DND-41 (cell line): ENCODE data around the gene SERTAD2.

Source experiments
- ATAC-seq: fragments of 200-7000 bp; cut with Tn5 transposase; 3 replicates; pipeline ENCODE4 v1.9.1; 2021; ENCODE audit warnings: low read depth; ENCODE audit not compliant: insufficient read depth
- DNase-seq: peaks from one replicate; pipeline ENCODE4 v3.0.0-alpha.2; 2020
- H2AFZ ChIP-seq: 2 replicates; pipeline ENCODE4 v1.6.0; 2012; ENCODE audit warnings: low read depth, low read length
- H3K27ac ChIP-seq: 2 replicates; pipeline ENCODE4 v1.5.1; 2012; ENCODE audit warnings: low read length, inconsistent platforms
- H3K27me3 ChIP-seq: fragments of 200-600 bp; sonication (generic); 2 replicates; pipeline ENCODE4 v1.6.0; 2012; ENCODE audit warnings: low read length, mild to moderate bottlenecking, inconsistent platforms; ENCODE audit not compliant: insufficient read depth, poor library complexity
- H3K36me3 ChIP-seq: 2 replicates; pipeline ENCODE4 v1.5.1; 2012; ENCODE audit warnings: low read length, inconsistent platforms; ENCODE audit not compliant: insufficient read depth
- H3K4me1 ChIP-seq: 2 replicates; pipeline ENCODE4 v1.5.1; 2012; ENCODE audit warnings: mild to moderate bottlenecking, low read length; ENCODE audit not compliant: insufficient read depth
- H3K4me2 ChIP-seq: 2 replicates; pipeline ENCODE4 v1.6.0; 2012; ENCODE audit warnings: mild to moderate bottlenecking, moderate library complexity, low read length, inconsistent platforms; ENCODE audit not compliant: insufficient read depth
- H3K4me3 ChIP-seq, 2 experiments: fragments of 200-600 bp in 1 of 2; shearing (Covaris generic) in 1 of 2; 2 replicates each; pipeline ENCODE4 v1.5.1; 2012 to 2016; ENCODE audit warnings: inconsistent platforms in 2 of 2, low read length in 2 of 2, mild to moderate bottlenecking in 2 of 2, low read depth in 1 of 2, moderate library complexity in 1 of 2
- H3K79me2 ChIP-seq: 2 replicates; pipeline ENCODE4 v1.6.0; 2012; ENCODE audit warnings: low read length, inconsistent platforms; ENCODE audit not compliant: insufficient read depth
- H3K9ac ChIP-seq: 2 replicates; pipeline ENCODE4 v1.6.0; 2012; ENCODE audit warnings: low read depth, mild to moderate bottlenecking, inconsistent platforms, low read length, moderate library complexity
- H3K9me3 ChIP-seq: 2 replicates; pipeline ENCODE4 v1.5.1; 2012; ENCODE audit warnings: low read length, moderate library complexity, mild to moderate bottlenecking, inconsistent platforms; ENCODE audit not compliant: insufficient read depth, severe bottlenecking
- H4K20me1 ChIP-seq: 2 replicates; pipeline ENCODE4 v1.6.0; 2012; ENCODE audit warnings: low read length; ENCODE audit not compliant: insufficient read depth
- CTCF ChIP-seq: IDR thresholded peaks from 2 replicates; pipeline ENCODE4 v1.5.1; 2012; ENCODE audit warnings: borderline replicate concordance, low read length, moderate library complexity, mild to moderate bottlenecking; ENCODE audit not compliant: poor library complexity, severe bottlenecking; ENCODE audit errors: extremely low read depth
- EZH2 ChIP-seq: IDR thresholded peaks from 3 replicates; pipeline ENCODE4 v1.6.1; 2012; ENCODE audit warnings: borderline replicate concordance, low read depth, mild to moderate bottlenecking, moderate library complexity, low read length, inconsistent platforms; ENCODE audit not compliant: severe bottlenecking

The SERTAD2 gene

GRCh38 chr2:64698668-64699444 is 45.1 kb upstream of the SERTAD2 start:
- ATAC-seq (no peak), DNase-seq (no peak)
- no peak overlapping the region for H3K4me3 ChIP-seq
- TF ChIP-seq CTCF (no peak), EZH2 (no peak)
- H3K27ac ChIP-seq, result no peak overlapping the region
- no peaks in the 10 kb centered on the region for H3K36me3 ChIP-seq
- H3K4me1 ChIP-seq, result no peaks in the 10 kb centered on the region
- H2AFZ ChIP-seq, result no peak overlapping the region
- no peak overlapping the region for H3K9ac ChIP-seq
- H4K20me1 ChIP-seq, result no peaks in the 10 kb centered on the region
- H3K79me2 ChIP-seq, result no peaks in the 10 kb centered on the region
- no peaks in the 10 kb centered on the region for H3K9me3 ChIP-seq
- no peaks in the 10 kb centered on the region for H3K27me3 ChIP-seq
- no peak overlapping the region for H3K4me2 ChIP-seq

GRCh38 chr2:64698177-64698643 is 44.5 kb upstream of the SERTAD2 start:
- H3K9ac ChIP-seq, result no peak overlapping the region
- no peaks in the 10 kb centered on the region for H3K27me3 ChIP-seq
- no peaks in the 10 kb centered on the region for H3K9me3 ChIP-seq
- no peaks in the 10 kb centered on the region for H4K20me1 ChIP-seq
- H3K27ac ChIP-seq, result no peak overlapping the region
- H3K4me2 ChIP-seq, result no peak overlapping the region
- TF ChIP-seq EZH2 (no peak), CTCF (no peak)
- no peaks in the 10 kb centered on the region for H3K79me2 ChIP-seq
- no peak overlapping the region for H3K4me3 ChIP-seq
- ATAC-seq, result no peak
- H2AFZ ChIP-seq, result no peak overlapping the region
- DNase-seq, result no peak
- no peaks in the 10 kb centered on the region for H3K36me3 ChIP-seq
- no peaks in the 10 kb centered on the region for H3K4me1 ChIP-seq

- no peaks in the 10 kb centered on the region for H3K4me1 ChIP-seq
- TF ChIP-seq CTCF (no peak), EZH2 (no peak)
- H3K4me2 ChIP-seq, result no peak overlapping the region
- H3K27ac ChIP-seq, result no peak overlapping the region
- H3K27me3 ChIP-seq, result no peaks in the 10 kb centered on the region
- DNase-seq (no peak), ATAC-seq (no peak)
- H3K36me3 ChIP-seq, result no peaks in the 10 kb centered on the region
- no peak overlapping the region for H3K9ac ChIP-seq
- no peak overlapping the region for H2AFZ ChIP-seq
- no peaks in the 10 kb centered on the region for H3K79me2 ChIP-seq
- H4K20me1 ChIP-seq, result no peaks in the 10 kb centered on the region
- H3K4me3 ChIP-seq, result no peak overlapping the region
- H3K9me3 ChIP-seq, result no peaks in the 10 kb centered on the region
Measured at GRCh38 chr2:64697297-64698176, 43.8 kb upstream of the SERTAD2 start.
